ENCODE data around the gene RET.
A peak's percentile ranks its signal among the peaks of the same experiment; 100 is the strongest.

RET gene

GRCh38 chr10:43076311-43076875 is 476 bp upstream of the RET start:
- Histone ChIP-seq H3K36me3 (ENCODE audit: control insufficient read depth in 2 of 2, insufficient read depth in 1 of 2, low read length in 2 of 2) (no peaks in the 10 kb centered on the region), H3K9me3 (ENCODE audit: control insufficient read depth, insufficient read depth, low read depth, low read length) (no peaks in the 10 kb centered on the region), H3K4me1 (ENCODE audit: control insufficient read depth, insufficient read depth, low read length) (no peaks in the 10 kb centered on the region), H3K27ac (ENCODE audit: extremely low read depth, low read depth, low read length) (no peak overlapping the region), H3K4me3 (ENCODE audit: low read depth, low read length) (peak overlapping the region; percentile 39)
- TF ChIP-seq ZIC2 (tag by site-specific recombination; IDR thresholded peaks at IDR 0.05): peak; percentile 52
- TF ChIP-seq GLIS1 (tag by site-specific recombination; IDR thresholded peaks at IDR 0.05): 0 out of 2 replicates have a peak, but pooled peaks have one; percentile 6
- no peak for TF ChIP-seq ZNF530 (tag by site-specific recombination; IDR thresholded peaks at IDR 0.05; ENCODE audit: low read depth)
- peak; percentile 30; the same call in 1 of the 2 replicates for TF ChIP-seq SP2 (tag by site-specific recombination; IDR thresholded peaks at IDR 0.05)
- TF ChIP-seq GLIS2 (tag by site-specific recombination; IDR thresholded peaks at IDR 0.05): peak; percentile 48; the same call in 1 of the 2 replicates
- 0 out of 2 replicates have a peak, but pooled peaks have one; percentile 27 for TF ChIP-seq ZFP69B (tag by site-specific recombination; IDR thresholded peaks at IDR 0.05)
- TF ChIP-seq ZBTB6 (tag by site-specific recombination; IDR thresholded peaks at IDR 0.05): no peak
- TF ChIP-seq ZBTB26 (tag by site-specific recombination; optimal IDR thresholded peaks at IDR 0.05): peak; percentile 50
- peak; percentile 61; the same call in 1 of the 2 replicates for TF ChIP-seq ZBTB17 (tag by site-specific recombination; IDR thresholded peaks at IDR 0.05)
- peak; percentile 93 for TF ChIP-seq ZNF341 (tag by site-specific recombination; IDR thresholded peaks at IDR 0.05; ENCODE audit: low read depth)
- POLR2A ChIA-PET: interaction anchor here (1.0 to 1.1 kb wide), 2 partner anchors 151 to 293 kb away, joined by 3 to 4 read pairs; no protein-coding TSS in a partner anchor
- CTCF ChIA-PET: interaction anchor here (0.6 to 1.5 kb wide), 2 partner anchors 12 to 736 kb away, joined by 3 to 6 read pairs; no protein-coding TSS in a partner anchor

- Histone ChIP-seq H3K36me3 (ENCODE audit: control insufficient read depth in 2 of 2, insufficient read depth in 1 of 2, low read length in 2 of 2) (no peaks in the 10 kb centered on the region), H3K4me3 (ENCODE audit: low read depth, low read length) (peak overlapping the region; percentile 39), H3K4me1 (ENCODE audit: control insufficient read depth, insufficient read depth, low read length) (no peaks in the 10 kb centered on the region), H3K9me3 (ENCODE audit: control insufficient read depth, insufficient read depth, low read depth, low read length) (no peaks in the 10 kb centered on the region), H3K27ac (ENCODE audit: extremely low read depth, low read depth, low read length) (no peak overlapping the region)
- ChIA-PET POLR2A (no interaction called here), CTCF (interaction anchor here (1.0 kb wide), 1 partner anchor 125 kb away, joined by 3 read pairs; no protein-coding TSS in a partner anchor)
- TF ChIP-seq PRDM4 (tag by site-specific recombination; IDR thresholded peaks at IDR 0.05) (no peak), ZBTB8A (tag by site-specific recombination; IDR thresholded peaks at IDR 0.05) (peak; percentile 5; the same call in 1 of the 2 replicates), ZNF791 (tag by site-specific recombination; IDR thresholded peaks at IDR 0.05) (no peak), ZNF549 (tag by site-specific recombination; IDR thresholded peaks at IDR 0.05) (no peak), ZNF175 (tag by site-specific recombination; IDR thresholded peaks at IDR 0.05) (no peak), HOXC10 (CRISPR knock-in tag; IDR thresholded peaks at IDR 0.05) (no peak), ZNF600 (tag by site-specific recombination; IDR thresholded peaks at IDR 0.05) (0 out of 2 replicates have a peak, but pooled peaks have one; percentile 39), ZNF555 (tag by site-specific recombination; conservative IDR thresholded peaks at IDR 0.05) (no peak), GLI2 (tag by site-specific recombination; IDR thresholded peaks at IDR 0.05; ENCODE audit: borderline replicate concordance, low read depth) (no peak), ZNF138 (tag by site-specific recombination; IDR thresholded peaks at IDR 0.05; ENCODE audit: borderline replicate concordance) (no peak), ZNF19 (tag by site-specific recombination; IDR thresholded peaks at IDR 0.05; ENCODE audit: low read depth) (no peak), ZNF664 (tag by site-specific recombination; IDR thresholded peaks at IDR 0.05) (no peak), ZNF677 (tag by site-specific recombination; IDR thresholded peaks at IDR 0.05) (no peak), ZNF704 (tag by site-specific recombination; IDR thresholded peaks at IDR 0.05) (no peak)
- TF ChIP-seq, protein P1, sequence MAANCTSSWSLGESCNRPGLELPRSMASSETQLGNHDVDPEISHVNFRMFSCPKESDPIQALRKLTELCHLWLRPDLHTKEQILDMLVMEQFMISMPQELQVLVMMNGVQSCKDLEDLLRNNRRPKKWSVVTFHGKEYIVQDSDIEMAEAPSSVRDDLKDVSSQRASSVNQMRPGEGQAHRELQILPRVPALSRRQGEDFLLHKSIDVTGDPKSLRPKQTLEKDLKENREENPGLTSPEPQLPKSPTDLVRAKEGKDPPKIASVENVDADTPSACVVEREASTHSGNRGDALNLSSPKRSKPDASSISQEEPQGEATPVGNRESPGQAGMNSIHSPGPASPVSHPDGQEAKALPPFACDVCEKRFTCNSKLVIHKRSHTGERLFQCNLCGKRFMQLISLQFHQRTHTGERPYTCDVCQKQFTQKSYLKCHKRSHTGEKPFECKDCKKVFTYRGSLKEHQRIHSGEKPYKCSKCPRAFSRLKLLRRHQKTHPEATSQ (tag by site-specific recombination; IDR thresholded peaks at IDR 0.05): no peak
Observed at GRCh38 chr10:43077421-43078171, 727 bp downstream of the RET start.

Data from HEK293 (cell line).